Stimulated activated CD4-positive, alpha-beta T cell treated with anti-CD3 and anti-CD28 coated beads, Interleukin-12 subunit alpha, Interleukin-12 subunit beta, amount 100 ng/mL, for 24 hours (primary cell): Measurements from ENCODE around the gene ACTR6.
"Not testable (repeated sequence)": the region's sequence is repeated elsewhere in the genome, so short reads cannot be mapped to it uniquely, and the experiment has no call there.

ENCODE experiments used
- DNase-seq, 2 experiments: peaks; one replicate each; pipeline ENCODE4 v3.0.0-alpha.2; 2020; ENCODE audit warnings: low read depth in 2 of 2

ACTR6 gene

GRCh38 chr12:100184549-100185145 is 16.0 kb upstream of the ACTR6 start:
- no peak for DNase-seq

GRCh38 chr12:100185361-100185894 is 15.2 kb upstream of the ACTR6 start:
- no peak for DNase-seq

GRCh38 chr12:100186071-100186470 is 14.5 kb upstream of the ACTR6 start:
- DNase-seq: no peak

- no peak for DNase-seq
Measured at GRCh38 chr12:100187068-100187467, 13.5 kb upstream of the ACTR6 start.

GRCh38 chr12:100187857-100188519 is 12.6 kb upstream of the ACTR6 start:
- no peak for DNase-seq

- not testable (repeated sequence) for DNase-seq
Measured at GRCh38 chr12:100188888-100189635, 11.6 kb upstream of the ACTR6 start.

GRCh38 chr12:100189636-100190394 is 10.8 kb upstream of the ACTR6 start:
- DNase-seq: no peak

GRCh38 chr12:100193085-100193484 is 7.5 kb upstream of the ACTR6 start:
- no peak for DNase-seq

GRCh38 chr12:100197486-100197885 is 3.1 kb upstream of the ACTR6 start:
- DNase-seq: no peak

- no peak for DNase-seq
Measured at GRCh38 chr12:100199023-100199346, 1.6 kb upstream of the ACTR6 start.

GRCh38 chr12:100199347-100200149 is 1.1 kb upstream of the ACTR6 start:
- peak; percentile 39 to 66 for DNase-seq

GRCh38 chr12:100201604-100202423 is 1.2 kb downstream of the ACTR6 start:
- DNase-seq: no peak

- DNase-seq: no peak
Measured at GRCh38 chr12:100207311-100207710, 6.7 kb downstream of the ACTR6 start.

- no peak for DNase-seq
Measured at GRCh38 chr12:100208834-100209233, 8.2 kb downstream of the ACTR6 start.

- no peak for DNase-seq
Measured at GRCh38 chr12:100211698-100212097, 11.1 kb downstream of the ACTR6 start.

- no peak for DNase-seq
Measured at GRCh38 chr12:100213016-100213891, 12.6 kb downstream of the ACTR6 start.

- DNase-seq: no peak
Measured at GRCh38 chr12:100214518-100214917, 13.9 kb downstream of the ACTR6 start.

GRCh38 chr12:100215209-100215608 is 14.6 kb downstream of the ACTR6 start:
- DNase-seq: no peak

- DNase-seq: no peak
Measured at GRCh38 chr12:100216337-100216736, 15.7 kb downstream of the ACTR6 start.
